Left colon (tissue), 2 donors: ENCODE measurements around the gene RRAS. TPM values are rescaled to one million over a fixed set of nuclear protein-coding genes. Genes with fewer than 3 reads are reported as not detected.
A peak's percentile ranks its signal among the peaks of the same experiment; 100 is the strongest.

Experiments used
- ATAC-seq: fragments of 200-7000 bp; cut with Tn5 transposase; one replicate; pipeline ENCODE4 v1.9.1; 2020; ENCODE audit warnings: mild to moderate bottlenecking, moderate library complexity
- DNase-seq, 2 donors: peaks; one replicate each; pipeline ENCODE4 v3.0.0-alpha.2; 2020
- intact Hi-C, 2 donors: fragments of 100-400 bp; cut with DNase I in 1 of 2; cut with micrococcal nuclease in 1 of 2; formaldehyde crosslinking; loops; one replicate each; pipeline versions ENCODE4 v1.11.2 to v1.14.0; 2022; cut with DNase I, micrococcal nuclease
- long read RNA-seq: library from polyadenylated mRNA; unstranded; transcript quantifications from one replicate; pipeline ENCODE4 v2.0.0, GENCODE V29; 2021
- total RNA-seq, 2 donors: library from RNA; stranded (reverse); fragmentation: NEBNext Ultra II Directional; extraction: Animal tissue kit (Norgen Biotek cat#: 25700); gene quantifications; one replicate each; pipeline ENCODE4 v1.2.1, GENCODE V29; 2021
- donor health status: DM: no; HTN: no; CAD: no.
- donor health status: DM: yes; HTN: yes; CAD: no.

Gene RRAS
- total RNA-seq = 10 to 100 TPM; 41.7 to 76.6 TPM
- long read RNA-seq, transcript RRAS-201 (6 exons, 1,044 nt) = major isoform, 43 of 46 reads
- long read RNA-seq, partial matches to known transcripts = 1 of 46 reads
- long read RNA-seq, other reads (novel, unspliced or antisense) = 1 of 46 reads

DNA sequence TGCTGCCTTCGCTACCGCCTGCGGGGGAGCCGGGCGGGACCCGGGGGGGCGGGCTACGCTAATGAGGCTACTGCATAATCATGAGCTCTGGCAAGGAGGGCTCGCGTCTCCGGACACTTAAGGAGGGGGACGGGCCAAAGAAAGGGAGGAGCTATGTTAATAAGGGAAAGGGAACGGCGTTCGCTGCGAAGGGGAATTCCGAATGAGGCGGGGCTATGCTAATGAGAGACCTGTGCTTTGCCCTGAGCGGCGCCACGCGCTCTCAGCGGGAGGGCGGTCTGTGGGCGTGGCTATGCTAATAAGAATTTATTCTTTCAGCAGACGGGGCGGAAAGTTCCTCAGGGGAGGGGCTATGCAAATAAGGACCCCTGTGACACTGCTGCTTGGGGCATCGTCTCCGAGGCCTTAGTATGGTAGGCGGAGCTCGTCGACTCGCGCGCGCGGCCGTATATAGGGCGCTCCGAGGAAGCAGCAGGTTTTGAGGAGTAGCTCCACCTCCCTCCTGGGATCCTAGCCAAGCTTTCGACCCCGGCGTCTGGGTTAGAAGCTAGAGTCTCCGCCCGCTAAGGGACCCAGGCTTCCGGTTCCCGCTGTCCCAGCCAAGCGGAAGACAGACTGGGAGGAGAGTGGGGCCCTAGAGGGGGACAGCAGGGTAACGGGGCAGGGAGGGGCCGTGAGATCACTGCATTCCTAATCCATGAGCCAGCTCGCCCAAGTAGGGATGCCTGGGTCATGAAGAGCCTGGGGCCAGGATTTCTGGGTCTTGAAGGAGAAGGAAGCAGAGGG, at the start of gene RRAS:
TSS of gene RRAS (minus strand) at position 31 of the 786 bp plus-strand sequence. CDS start 45 bp downstream, outside the sequence.
- DNase-seq (peak; percentile 100), ATAC-seq (peak; percentile 63)
- intact Hi-C loops = no loop called here

- DNase-seq (peak in 1 of 2 donors; percentile 82), ATAC-seq (peak; percentile 79)
- intact Hi-C loops = no loop called here
Measured at GRCh38 chr19:49689133-49690078, 49.5 kb upstream of the RRAS start, which contains the start of gene ADM5. TSS of gene ADM5 (plus strand) at chr19:49689594. CDS start at chr19:49689838, 244 bp downstream.

DNA sequence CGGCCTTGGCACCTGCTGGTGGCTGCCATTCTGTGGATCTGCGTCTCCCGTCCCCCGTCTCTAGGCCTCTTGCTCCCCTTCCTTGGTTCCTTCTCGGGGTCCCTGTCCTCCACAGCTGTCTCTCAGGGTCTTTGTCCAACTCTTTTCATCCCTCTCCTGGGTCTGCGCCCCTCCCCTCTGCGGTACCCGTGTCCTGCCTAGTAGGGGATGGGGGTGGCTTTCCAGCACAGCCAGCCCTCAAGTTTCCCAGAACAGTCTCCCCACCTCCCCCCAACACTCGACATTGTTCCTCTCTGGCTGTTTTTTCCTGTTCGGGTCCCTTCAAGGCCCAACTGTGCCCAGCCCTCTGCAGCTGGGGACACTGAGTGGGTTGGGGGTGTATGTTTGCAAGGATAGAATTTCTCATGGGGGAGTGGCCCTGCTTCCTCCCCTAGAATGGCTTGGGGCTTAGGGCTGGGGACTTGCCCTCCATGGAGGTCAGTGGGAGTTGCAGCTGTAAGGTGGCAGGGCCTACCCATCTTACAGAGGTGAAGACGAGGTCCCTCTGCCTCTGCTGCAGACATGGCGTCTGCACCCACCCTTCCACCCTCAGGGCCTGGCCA, 48.7 kb upstream of the RRAS start:
- ATAC-seq (no peak), DNase-seq (no peak)
- intact Hi-C loops = no loop called here

GRCh38 chr19:49687566-49688316, 47.8 kb upstream of the RRAS start:
- no peak for ATAC-seq
- peak in 1 of 2 donors; percentile 8 for DNase-seq
- intact Hi-C loops = no loop called here

DNA sequence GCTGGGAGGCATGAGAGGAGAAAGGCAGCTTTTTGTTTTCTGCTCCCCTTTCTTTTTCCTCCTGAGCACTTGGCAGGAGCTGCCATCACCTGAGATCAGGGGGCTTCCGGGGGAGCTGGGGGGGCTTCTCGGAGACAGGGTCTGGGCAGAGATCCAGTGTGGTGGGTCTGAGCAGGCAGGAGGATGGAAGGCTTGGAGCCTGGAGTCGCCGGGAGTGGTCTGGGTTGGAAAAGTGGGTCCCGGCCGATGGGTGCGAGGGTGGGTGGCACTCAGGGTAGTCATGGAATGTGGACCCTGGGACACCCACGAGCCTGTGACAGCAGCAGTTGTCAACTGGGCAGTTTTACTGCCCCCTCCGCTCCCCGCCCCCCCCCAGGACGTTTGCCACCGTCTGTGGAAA, 47.2 kb upstream of the RRAS start:
- DNase-seq = peak in 1 of 2 donors; percentile 5
- no peak for ATAC-seq
- intact Hi-C loops = no loop called here

- DNase-seq (no peak), ATAC-seq (no peak)
- intact Hi-C loops = no loop called here
Measured at GRCh38 chr19:49686503-49687088, 46.7 kb upstream of the RRAS start.

DNA sequence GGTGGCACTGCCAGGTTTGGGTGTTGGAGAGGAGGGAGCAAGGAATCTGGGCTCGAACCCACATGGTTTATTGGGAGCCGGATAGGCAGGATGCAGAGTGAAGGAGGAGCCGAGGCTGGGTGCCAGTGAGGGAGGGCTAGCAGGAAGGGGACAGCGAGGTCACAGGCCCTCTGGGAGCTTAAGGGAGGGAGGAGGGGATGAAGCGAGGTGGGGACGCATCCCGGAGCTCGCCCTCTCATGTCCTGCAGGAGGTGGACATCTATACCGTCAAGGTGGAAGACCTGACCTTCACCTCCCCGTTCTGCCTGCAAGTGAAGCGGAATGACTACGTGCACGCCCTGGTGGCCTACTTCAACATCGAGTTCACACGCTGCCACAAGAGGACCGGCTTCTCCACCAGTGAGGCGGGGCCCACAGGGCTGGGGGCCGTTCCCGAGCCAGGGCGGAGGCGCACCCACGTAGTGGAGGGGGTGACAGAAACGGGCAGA, 45.9 kb upstream of the RRAS start:
- ATAC-seq = no peak
- intact Hi-C loops = loop anchor here in 1 of 2 donors (2.0 kb wide), 1 partner anchor 75 kb away; no protein-coding TSS in a partner anchor

DNA sequence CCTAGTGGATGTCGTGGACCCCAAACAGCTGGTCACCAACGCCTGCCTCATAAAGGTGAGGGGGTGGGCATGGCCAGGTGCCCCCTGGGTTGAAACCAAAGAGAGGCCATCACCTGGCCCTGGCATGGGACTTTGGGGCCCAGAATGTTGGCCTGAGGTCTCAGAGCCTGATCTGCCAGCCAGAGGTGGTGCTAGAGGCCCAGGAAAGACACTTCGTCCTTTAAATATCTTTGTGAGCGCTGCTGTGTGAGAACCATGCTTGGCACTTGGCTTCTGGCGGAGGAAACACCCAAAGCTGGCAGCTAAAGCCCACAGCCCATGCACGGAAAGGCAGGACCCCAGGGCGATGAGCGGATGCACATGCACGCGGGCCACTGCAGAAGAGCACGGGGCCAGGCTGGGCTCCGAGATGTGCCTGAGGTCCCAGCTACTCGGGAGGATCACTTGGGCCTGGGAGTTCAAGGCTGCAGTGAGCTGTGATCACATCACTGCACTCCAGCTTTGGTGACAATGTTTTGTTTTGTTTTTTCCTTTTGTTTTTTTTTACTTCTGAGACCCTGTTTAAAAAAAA, 45.1 kb upstream of the RRAS start:
- intact Hi-C loops = loop anchor here in 1 of 2 donors (2.0 kb wide), 1 partner anchor 76 kb away; no protein-coding TSS in a partner anchor
- DNase-seq (no peak), ATAC-seq (no peak)

More for the DNA sequence above, 45.9 kb upstream of the RRAS start:
- DNase-seq = peak in 1 of 2 donors; percentile 5

DNA sequence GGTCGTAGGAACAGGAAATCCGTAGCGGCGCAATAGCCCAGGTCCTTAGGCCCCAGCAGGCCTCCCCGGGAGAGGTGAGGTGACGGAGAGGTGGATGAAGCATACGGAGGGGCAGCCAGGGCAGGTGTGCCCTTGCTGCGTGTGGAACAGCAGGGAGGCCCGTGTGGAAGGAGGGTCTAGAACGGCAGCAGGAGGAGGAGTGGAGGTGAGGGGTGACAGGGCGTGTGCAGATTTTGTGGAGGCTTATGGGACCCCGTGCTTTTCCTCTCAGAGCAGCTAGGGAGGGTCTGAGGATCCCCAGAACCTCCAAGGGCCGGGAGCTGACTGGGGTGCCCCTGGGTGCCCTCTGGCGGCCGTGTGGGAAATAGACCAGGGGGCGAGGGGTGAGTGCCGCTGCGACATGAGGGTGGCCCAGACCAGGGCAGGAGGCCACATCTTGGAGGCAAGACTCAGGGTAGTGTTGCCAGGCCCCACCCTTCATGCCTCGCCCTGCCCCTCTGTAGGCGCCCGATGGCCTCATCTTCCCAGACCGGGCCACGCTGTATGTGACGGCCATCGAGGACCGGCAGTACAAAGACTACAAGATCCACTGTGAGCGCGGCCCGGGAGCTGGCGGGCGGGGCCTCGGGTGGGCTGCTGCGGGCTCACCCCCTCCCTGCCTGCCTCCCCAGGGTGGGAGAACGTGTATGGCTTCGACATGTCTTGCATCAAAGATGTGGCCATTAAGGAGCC, 44.5 kb upstream of the RRAS start:
- DNase-seq (peak in 1 of 2 donors; percentile 11), ATAC-seq (peak; percentile 36)
- intact Hi-C loops = loop anchor here in 1 of 2 donors (2.0 kb wide), 1 partner anchor 76 kb away; no protein-coding TSS in a partner anchor

- intact Hi-C loops = loop anchor here in 1 of 2 donors (2.0 kb wide), 1 partner anchor 77 kb away; no protein-coding TSS in a partner anchor
- no peak for ATAC-seq
- no peak for DNase-seq
Measured at GRCh38 chr19:49683814-49684250, 43.9 kb upstream of the RRAS start.

DNA sequence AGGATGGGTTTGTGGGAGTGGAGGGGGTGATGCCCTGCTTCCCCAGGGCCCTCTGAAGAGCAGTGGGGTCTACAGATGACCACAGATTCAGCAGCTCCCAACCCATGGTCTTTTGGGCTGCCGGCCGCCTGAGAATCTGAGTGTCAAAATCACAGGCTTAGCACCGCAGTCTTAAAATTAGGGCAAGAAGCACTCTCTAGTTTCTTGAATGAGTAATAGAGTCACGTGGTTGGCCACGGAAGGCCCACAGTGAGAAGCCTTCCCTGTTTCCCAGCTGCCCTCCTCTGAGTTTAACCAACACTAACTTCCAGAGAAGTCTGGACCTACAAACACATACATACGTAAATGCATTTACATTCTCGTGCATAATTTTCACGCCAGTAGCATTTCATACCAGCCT, 42.3 kb upstream of the RRAS start:
- intact Hi-C loops = no loop called here
- DNase-seq = no peak
- ATAC-seq = no peak

- no peak for ATAC-seq
- DNase-seq = peak in 1 of 2 donors; percentile 4
- intact Hi-C loops = no loop called here
Measured at GRCh38 chr19:49681830-49682229, 41.9 kb upstream of the RRAS start.

DNA sequence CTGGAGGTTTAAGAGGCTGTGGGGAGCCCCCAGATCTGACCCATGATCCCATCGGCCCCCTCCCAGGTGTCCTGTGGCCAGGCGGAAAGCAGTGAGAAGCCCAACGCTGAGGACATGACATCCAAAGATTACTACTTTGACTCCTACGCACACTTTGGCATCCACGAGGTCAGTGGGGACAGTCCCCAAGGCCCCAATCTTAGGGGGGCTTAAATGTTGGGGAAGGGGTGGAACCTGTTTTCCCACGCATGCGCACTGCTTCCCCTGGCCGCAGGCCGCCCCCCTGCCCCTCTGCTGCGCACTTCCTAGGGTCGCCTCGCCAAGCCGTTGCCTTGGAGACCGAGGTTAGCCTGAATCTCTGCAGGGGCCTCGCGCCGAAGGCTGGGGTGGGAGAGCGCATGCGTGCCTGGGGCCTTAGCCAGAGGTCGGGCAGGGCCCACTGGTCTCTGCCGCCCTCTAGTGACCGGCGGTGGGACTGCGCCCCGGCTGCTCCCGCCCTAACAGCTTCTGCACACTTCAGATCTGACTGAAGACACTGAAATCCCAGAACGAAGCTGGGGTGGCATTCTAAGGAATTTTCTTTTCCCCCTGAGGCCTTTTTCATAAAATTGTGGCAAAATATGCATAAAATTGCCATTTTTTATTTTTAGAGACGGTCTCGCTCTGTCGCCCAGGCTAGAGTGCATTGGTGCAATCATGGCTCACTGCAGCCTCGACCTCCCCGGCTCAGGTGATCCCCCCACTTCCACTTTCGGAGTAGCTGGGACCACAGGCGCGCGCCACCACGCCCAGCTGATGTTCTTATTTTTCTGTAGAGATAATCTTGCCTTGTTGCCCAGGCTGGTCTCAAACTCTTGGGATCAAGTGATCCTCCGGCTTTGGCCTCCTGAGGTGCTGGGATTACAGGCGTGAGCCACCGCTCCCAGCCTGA, 40.7 kb upstream of the RRAS start:
- intact Hi-C loops = no loop called here
- ATAC-seq (peak; percentile 17), DNase-seq (peak; percentile 79 to 92)

DNA sequence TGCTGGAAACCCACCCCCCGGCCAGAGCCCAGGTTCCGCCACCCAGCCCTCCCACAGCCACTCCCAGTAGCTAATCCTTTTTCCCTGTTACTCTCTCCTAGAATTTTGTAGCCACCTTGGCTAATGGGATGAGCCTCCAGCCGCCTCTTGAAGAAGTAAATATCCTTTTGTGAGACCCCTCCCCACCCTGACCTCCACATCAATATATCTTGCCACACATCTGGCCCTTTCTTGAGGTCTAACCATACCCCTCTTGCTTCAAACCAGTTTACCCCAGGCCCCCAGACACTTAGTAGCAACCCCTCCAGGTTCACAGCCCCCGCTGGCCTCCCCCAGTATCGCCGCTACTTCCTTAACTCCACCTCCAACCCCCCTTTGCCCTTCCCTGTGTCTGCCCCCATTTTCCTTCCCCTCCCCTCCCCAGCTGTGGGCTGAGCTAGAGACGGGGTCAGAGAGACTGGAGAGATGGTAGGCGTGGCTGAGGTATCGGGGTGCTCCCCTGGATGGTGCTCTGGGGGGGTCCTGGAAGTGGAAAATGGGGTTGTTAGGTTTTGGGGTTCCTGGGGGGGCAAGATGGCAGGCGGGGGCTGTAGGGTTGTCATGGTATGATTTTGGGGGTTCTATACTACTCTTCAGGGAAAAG, 39.9 kb upstream of the RRAS start:
- DNase-seq = peak in 1 of 2 donors; percentile 18
- intact Hi-C loops = no loop called here
- ATAC-seq = no peak
